ENCODE data around the gene DUSP1.
"Not testable (repeated sequence)": the region's sequence is repeated elsewhere in the genome, so short reads cannot be mapped to it uniquely, and the experiment has no call there.

Gene DUSP1

GRCh38 chr5:172789687-172790495, 18.9 kb upstream of the DUSP1 start:
- no peak for ATAC-seq
- H3K4me1 Mint-ChIP-seq = peaks cover 13% of the 10 kb centered on the region
- no peaks in the 10 kb centered on the region for H3K9me3 Mint-ChIP-seq
- no peak overlapping the region for H3K27ac Mint-ChIP-seq
- no peak for DNase-seq
- H3K4me3 Mint-ChIP-seq = no peak overlapping the region
- no peaks in the 10 kb centered on the region for H3K27me3 Mint-ChIP-seq

DNA sequence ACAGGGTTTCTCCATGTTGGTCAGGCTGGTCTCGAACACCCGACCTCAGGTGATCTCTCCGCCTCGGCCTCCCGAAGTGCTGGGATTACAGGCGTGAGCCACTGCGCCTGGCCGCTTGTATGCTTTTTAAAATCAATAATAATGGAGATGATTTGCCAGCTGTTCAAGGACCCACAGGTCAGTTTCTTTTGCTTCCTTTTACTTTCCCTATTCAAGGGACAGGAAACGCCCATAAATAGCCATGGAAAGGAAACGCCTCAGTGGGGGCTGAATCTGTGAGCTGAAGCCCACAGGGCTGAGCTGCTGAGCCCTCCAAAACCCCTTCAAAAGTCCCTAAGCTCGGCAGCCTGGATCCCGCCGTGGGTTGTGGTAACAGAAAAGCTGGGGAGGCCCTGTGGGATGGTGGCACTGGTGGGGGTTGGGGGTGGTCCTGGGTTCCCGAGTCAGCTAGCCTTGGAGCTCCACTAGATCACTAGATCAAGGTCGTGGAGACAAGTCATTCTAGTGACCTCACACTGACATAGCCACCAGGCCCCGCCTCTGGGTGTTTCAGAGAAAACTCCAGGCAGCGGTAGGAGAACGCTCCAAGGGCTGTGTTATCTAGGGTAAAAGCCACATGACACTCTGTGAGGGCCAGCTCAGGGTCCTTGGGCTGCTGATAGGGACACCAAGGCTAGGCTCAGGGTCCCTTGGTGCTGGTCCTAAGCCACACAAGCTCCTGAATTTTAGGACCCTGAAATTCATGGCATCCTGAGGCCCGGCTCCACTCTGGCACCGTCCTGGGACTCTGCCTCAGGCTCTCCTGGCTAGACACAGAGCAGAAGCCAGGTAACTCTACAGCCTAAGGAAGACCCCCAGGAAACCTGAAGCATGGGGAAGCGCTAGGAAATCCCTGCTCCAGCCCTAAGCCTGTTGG, 18.0 kb upstream of the DUSP1 start:
- no peaks in the 10 kb centered on the region for H3K27me3 Mint-ChIP-seq
- DNase-seq (no peak), ATAC-seq (peak; percentile 32)
- H3K27ac Mint-ChIP-seq = no peak overlapping the region
- peaks cover 9% of the 10 kb centered on the region for H3K4me1 Mint-ChIP-seq
- H3K9me3 Mint-ChIP-seq = no peaks in the 10 kb centered on the region
- H3K4me3 Mint-ChIP-seq = no peak overlapping the region

- not testable (repeated sequence) for H3K4me3 Mint-ChIP-seq, H3K27me3 Mint-ChIP-seq, DNase-seq, H3K9me3 Mint-ChIP-seq, H3K4me1 Mint-ChIP-seq, H3K27ac Mint-ChIP-seq, ATAC-seq
Measured at GRCh38 chr5:172787538-172787937, 16.5 kb upstream of the DUSP1 start.

GRCh38 chr5:172786736-172787462, 15.9 kb upstream of the DUSP1 start:
- peaks cover 3% of the 10 kb centered on the region for H3K4me1 Mint-ChIP-seq
- no peaks in the 10 kb centered on the region for H3K9me3 Mint-ChIP-seq
- ATAC-seq (no peak), DNase-seq (no peak)
- H3K27ac Mint-ChIP-seq = no peak overlapping the region
- H3K4me3 Mint-ChIP-seq = no peak overlapping the region
- H3K27me3 Mint-ChIP-seq = no peaks in the 10 kb centered on the region

GRCh38 chr5:172785429-172786088, 14.6 kb upstream of the DUSP1 start:
- no peak for ATAC-seq
- Mint-ChIP-seq H3K27me3 (no peaks in the 10 kb centered on the region), H3K4me3 (no peak overlapping the region), H3K4me1 (peaks cover 8% of the 10 kb centered on the region), H3K9me3 (no peaks in the 10 kb centered on the region), H3K27ac (no peak overlapping the region)
- DNase-seq = no peak

- not testable (repeated sequence) for H3K27ac Mint-ChIP-seq, H3K4me3 Mint-ChIP-seq, DNase-seq, ATAC-seq, H3K9me3 Mint-ChIP-seq, H3K4me1 Mint-ChIP-seq, H3K27me3 Mint-ChIP-seq
Measured at GRCh38 chr5:172784162-172784561, 13.2 kb upstream of the DUSP1 start.

DNA sequence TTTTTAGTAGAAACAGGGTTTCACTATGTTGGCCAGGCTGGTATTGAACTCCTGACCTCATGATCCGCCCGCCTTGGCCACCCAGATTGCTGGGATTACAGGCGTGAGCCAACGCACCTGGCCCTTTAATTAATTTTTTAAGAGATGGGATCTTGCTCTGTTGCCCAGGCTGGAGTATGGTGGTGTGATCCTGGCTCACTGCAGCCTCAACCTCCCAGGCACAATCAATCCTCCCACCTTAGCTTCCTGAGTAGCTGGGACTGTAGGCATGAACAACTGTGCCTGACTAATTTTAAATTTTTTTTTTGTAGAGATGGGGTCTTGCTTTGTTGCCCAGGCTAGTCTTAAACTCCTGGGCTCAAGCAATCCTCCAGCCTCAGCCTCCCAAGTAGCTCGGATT, 12.3 kb upstream of the DUSP1 start:
- ATAC-seq, H3K4me3 Mint-ChIP-seq, H3K27me3 Mint-ChIP-seq, DNase-seq, H3K9me3 Mint-ChIP-seq, H3K27ac Mint-ChIP-seq: not testable (repeated sequence)
- H3K4me1 Mint-ChIP-seq = peaks cover 12% of the 10 kb centered on the region

GRCh38 chr5:172782169-172783039, 11.4 kb upstream of the DUSP1 start:
- no peak overlapping the region for H3K4me3 Mint-ChIP-seq
- H3K27ac Mint-ChIP-seq = no peak overlapping the region
- no peaks in the 10 kb centered on the region for H3K9me3 Mint-ChIP-seq
- H3K27me3 Mint-ChIP-seq = no peaks in the 10 kb centered on the region
- DNase-seq (no peak), ATAC-seq (peak; percentile 34)
- H3K4me1 Mint-ChIP-seq = peaks cover 21% of the 10 kb centered on the region

DNA sequence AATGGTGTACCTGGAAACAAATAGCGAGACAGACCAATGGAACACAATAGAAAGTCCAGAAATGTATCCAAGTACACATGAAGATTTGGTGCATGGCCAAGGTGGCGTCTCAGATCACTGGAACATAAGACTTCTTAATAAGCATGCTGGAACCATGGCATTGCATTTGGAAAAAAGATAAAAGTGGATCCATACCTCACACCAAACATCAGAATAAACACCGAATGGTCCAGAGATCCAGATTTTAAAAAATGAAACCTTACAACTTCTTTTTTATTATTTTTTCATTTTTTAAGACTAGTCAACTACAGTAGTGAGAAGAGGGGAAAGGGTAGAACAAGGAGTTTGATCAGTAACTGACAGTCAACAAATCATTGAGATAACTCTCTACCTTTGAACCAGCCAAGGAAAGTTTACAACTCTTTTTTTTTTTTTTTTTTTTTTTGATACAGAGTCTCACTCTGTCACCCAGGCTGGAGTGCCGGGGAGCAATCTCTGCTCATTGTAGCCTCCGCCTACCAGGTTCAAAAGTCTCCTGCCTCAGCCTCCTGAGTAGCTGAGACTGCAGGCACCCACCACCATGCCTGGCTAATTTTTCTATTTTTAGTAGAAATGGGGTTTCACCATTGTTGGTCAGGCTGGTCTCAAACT, 8.8 kb upstream of the DUSP1 start:
- ATAC-seq = no peak
- Mint-ChIP-seq H3K4me1 (peaks cover 41% of the 10 kb centered on the region), H3K9me3 (no peaks in the 10 kb centered on the region), H3K27ac (no peak overlapping the region), H3K27me3 (no peaks in the 10 kb centered on the region), H3K4me3 (no peak overlapping the region)
- no peak for DNase-seq

GRCh38 chr5:172777881-172778814, 7.2 kb upstream of the DUSP1 start:
- peak; percentile 31 for ATAC-seq
- H3K27me3 Mint-ChIP-seq = no peaks in the 10 kb centered on the region
- DNase-seq = no peak
- H3K4me1 Mint-ChIP-seq = peaks cover 57% of the 10 kb centered on the region
- H3K9me3 Mint-ChIP-seq = peaks cover 0 to 5% of the 10 kb centered on the region in 2 donors
- peak overlapping the region; percentile 89 for H3K27ac Mint-ChIP-seq
- peak overlapping the region; percentile 79 to 81 for H3K4me3 Mint-ChIP-seq

- DNase-seq = no peak
- H3K4me1 Mint-ChIP-seq = peaks cover 67% of the 10 kb centered on the region
- ATAC-seq = no peak
- H3K27me3 Mint-ChIP-seq = no peaks in the 10 kb centered on the region
- H3K27ac Mint-ChIP-seq = no peak overlapping the region
- H3K9me3 Mint-ChIP-seq = peaks cover 0 to 5% of the 10 kb centered on the region in 2 donors
- H3K4me3 Mint-ChIP-seq = no peak overlapping the region
Measured at GRCh38 chr5:172776235-172776594, 5.2 kb upstream of the DUSP1 start.

DNA sequence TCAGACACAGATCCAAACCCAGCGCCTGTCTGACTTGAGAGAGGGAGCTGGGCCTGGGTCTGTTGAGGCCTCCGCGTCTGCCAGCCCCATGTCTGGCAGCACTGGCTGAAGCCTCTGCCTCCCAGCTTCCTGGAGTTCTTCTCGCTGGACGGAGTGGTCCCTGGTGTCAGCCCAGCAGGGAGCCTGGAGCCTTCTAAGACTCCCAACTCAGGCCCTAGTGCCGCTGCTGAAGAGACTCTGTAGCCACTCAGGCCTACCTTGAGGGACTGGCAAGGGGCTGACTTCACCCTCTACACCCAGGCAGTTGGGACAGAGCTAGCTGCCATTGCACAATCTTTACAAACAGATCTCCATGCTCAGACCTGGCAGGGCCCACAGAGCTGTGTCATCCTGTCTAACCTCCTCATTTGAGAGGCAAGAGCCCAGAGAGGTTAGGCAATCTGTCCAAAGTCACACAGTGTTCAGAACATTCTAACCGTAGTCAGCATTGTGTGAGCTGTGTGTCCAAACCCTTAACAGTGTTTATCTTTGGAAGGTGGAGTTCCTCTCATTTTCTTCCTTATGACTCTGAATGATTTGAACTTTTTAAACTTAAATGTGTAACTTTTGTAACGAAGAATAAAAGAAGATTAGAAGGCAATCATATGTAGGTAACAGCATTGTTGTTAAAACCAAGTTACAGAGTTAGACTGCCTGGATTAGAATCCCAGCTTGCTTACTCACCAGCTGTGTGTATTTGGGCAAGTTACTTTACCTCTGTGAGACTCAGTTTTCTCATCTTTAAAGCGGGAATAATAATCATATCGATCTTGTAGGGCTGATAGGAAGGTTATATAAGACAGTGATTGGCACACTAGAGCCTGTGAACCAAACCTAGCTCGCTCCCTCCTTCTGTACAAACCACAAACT, 4.6 kb upstream of the DUSP1 start:
- H3K4me3 Mint-ChIP-seq = no peak overlapping the region
- DNase-seq = no peak
- H3K27ac Mint-ChIP-seq = no peak overlapping the region
- peaks cover 0 to 5% of the 10 kb centered on the region in 2 donors for H3K9me3 Mint-ChIP-seq
- no peaks in the 10 kb centered on the region for H3K27me3 Mint-ChIP-seq
- peaks cover 67% of the 10 kb centered on the region for H3K4me1 Mint-ChIP-seq
- no peak for ATAC-seq

Data from stimulated activated naive CD8-positive, alpha-beta T cell treated with anti-CD3 and anti-CD28 coated beads, Interleukin-15, amount 100 ng/mL, for 72 hours (primary cell).